WTC11 (cell line): ENCODE data around the gene SMIM41. TPM values are rescaled to one million over a fixed set of nuclear protein-coding genes. Genes with fewer than 3 reads are reported as not detected.
A peak's percentile ranks its signal among the peaks of the same experiment; 100 is the strongest.

Experiments
- ATAC-seq: fragments of 200-7000 bp; cut with Tn5 transposase; 2 replicates; pipeline ENCODE4 v1.10.0; 2021; ENCODE audit warnings: mild to moderate bottlenecking, moderate library complexity
- CTCF ChIA-PET: fragments of 300-600 bp; sonication (Branson Sonifier 250); formaldehyde crosslinking; loops from one replicate; lab custom pipeline; 2021; ENCODE audit warnings: antibody characterized with exemption; lab: Charles Lee
- POLR2A ChIA-PET: fragments of 350-600 bp; sonication (Branson Sonifier 250); formaldehyde crosslinking; loops from one replicate; lab custom pipeline; 2021; ENCODE audit warnings: antibody characterized with exemption; lab: Charles Lee
- DNase-seq: peaks from one replicate; pipeline ENCODE4 v3.0.0; 2021; ENCODE audit warnings: low spot score
- H3K27ac Mint-ChIP-seq: 2 replicates; pipeline ENCODE4 v1.8.0; 2021; ENCODE audit warnings: mixed read lengths
- H3K27me3 Mint-ChIP-seq: 2 replicates; pipeline ENCODE4 v1.8.0; 2021; ENCODE audit warnings: low read depth, mild to moderate bottlenecking, moderate library complexity, mixed read lengths
- H3K36me3 Mint-ChIP-seq: 2 replicates; pipeline ENCODE4 v1.8.0; 2021; ENCODE audit warnings: mixed read lengths
- H3K4me1 Mint-ChIP-seq: 2 replicates; pipeline ENCODE4 v1.8.0; 2022; ENCODE audit warnings: mixed read lengths
- H3K4me3 Mint-ChIP-seq: 2 replicates; pipeline ENCODE4 v1.8.0; 2021; ENCODE audit warnings: mild to moderate bottlenecking, moderate library complexity, mixed read lengths
- H3K9me3 Mint-ChIP-seq: 2 replicates; pipeline ENCODE4 v1.8.0; 2021; ENCODE audit warnings: mixed read lengths
- CDX4 ChIP-seq: fragments of 250-450 bp; sonication (Bioruptor Pico); IDR thresholded peaks from 2 replicates; pipeline ENCODE4 v1.9.0; 2021; ENCODE audit warnings: moderate library complexity, mild to moderate bottlenecking, inconsistent platforms, borderline replicate concordance
- FOXJ3 ChIP-seq: sonication (generic); formaldehyde crosslinking; IDR thresholded peaks from 2 replicates; pipeline ENCODE4 v1.9.0; 2021; ENCODE audit warnings: missing genetic modification reagents, mild to moderate bottlenecking, borderline replicate concordance
- HMGA2 ChIP-seq: fragments of 250-450 bp; sonication (Bioruptor Pico); IDR thresholded peaks from 2 replicates; pipeline ENCODE4 v1.4.0; 2021; ENCODE audit warnings: mild to moderate bottlenecking, moderate library complexity
- NFYB ChIP-seq: sonication (generic); formaldehyde crosslinking; conservative IDR thresholded peaks from 2 replicates; pipeline ENCODE4 v1.8.0; 2022; ENCODE audit warnings: low read depth, missing genetic modification reagents
- NR1H2 ChIP-seq: sonication (generic); formaldehyde crosslinking; IDR thresholded peaks from 2 replicates; pipeline ENCODE4 v1.9.0; 2021; ENCODE audit warnings: mild to moderate bottlenecking, moderate library complexity, missing genetic modification reagents
- NR2C2 ChIP-seq: sonication (generic); formaldehyde crosslinking; IDR thresholded peaks from 2 replicates; pipeline ENCODE4 v1.8.0; 2022; ENCODE audit warnings: mild to moderate bottlenecking, missing genetic modification reagents
- NR3C1 ChIP-seq: sonication (generic); formaldehyde crosslinking; conservative IDR thresholded peaks from 2 replicates; pipeline ENCODE4 v1.8.1; 2023; ENCODE audit warnings: low read depth, mild to moderate bottlenecking, missing genetic modification reagents
- PRDM15 ChIP-seq: sonication (generic); formaldehyde crosslinking; IDR thresholded peaks from 2 replicates; pipeline ENCODE4 v1.8.0; 2022; ENCODE audit warnings: missing genetic modification reagents
- SMAD4 ChIP-seq: sonication (generic); formaldehyde crosslinking; IDR thresholded peaks from 2 replicates; pipeline ENCODE4 v1.8.0; 2022; ENCODE audit warnings: mild to moderate bottlenecking, missing genetic modification reagents
- SOX15 ChIP-seq: fragments of 250-450 bp; sonication (Bioruptor Pico); IDR thresholded peaks from 2 replicates; pipeline ENCODE4 v1.9.0; 2021; ENCODE audit warnings: mild to moderate bottlenecking
- ZMAT4 ChIP-seq: fragments of 250-450 bp; sonication (Bioruptor Pico); IDR thresholded peaks from 2 replicates; pipeline ENCODE4 v1.9.0; 2021; ENCODE audit warnings: mild to moderate bottlenecking
- ZNF138 ChIP-seq: sonication (generic); formaldehyde crosslinking; conservative IDR thresholded peaks from 2 replicates; pipeline ENCODE4 v1.8.1; 2022; ENCODE audit warnings: mild to moderate bottlenecking, moderate library complexity, missing genetic modification reagents
- ZNF317 ChIP-seq: sonication (generic); formaldehyde crosslinking; IDR thresholded peaks from 2 replicates; pipeline ENCODE4 v1.8.1; 2023; ENCODE audit warnings: low read depth, mild to moderate bottlenecking, moderate library complexity, missing genetic modification reagents, borderline replicate concordance
- total RNA-seq: library from RNA; stranded (reverse); gene quantifications from 3 replicates; pipeline ENCODE4 v1.2.3, GENCODE V29; 2021
- TF ChIP-seq, protein P1 (sequence below): sonication (generic); formaldehyde crosslinking; IDR thresholded peaks from 2 replicates; pipeline ENCODE4 v1.8.0; 2022; ENCODE audit warnings: mild to moderate bottlenecking, missing genetic modification reagents
- TF ChIP-seq, protein P2 (sequence below): sonication (generic); formaldehyde crosslinking; IDR thresholded peaks from 2 replicates; pipeline ENCODE4 v1.8.1; 2022; ENCODE audit warnings: missing genetic modification reagents, borderline replicate concordance
- TF ChIP-seq, protein P3 (sequence below): fragments of 250-450 bp; sonication (Bioruptor Pico); IDR thresholded peaks from 2 replicates; pipeline ENCODE4 v1.9.0; 2021; ENCODE audit warnings: mild to moderate bottlenecking, borderline replicate concordance

SMIM41 gene
- total RNA-seq, 1 experiment from 2014 or later = not detected

DNA sequence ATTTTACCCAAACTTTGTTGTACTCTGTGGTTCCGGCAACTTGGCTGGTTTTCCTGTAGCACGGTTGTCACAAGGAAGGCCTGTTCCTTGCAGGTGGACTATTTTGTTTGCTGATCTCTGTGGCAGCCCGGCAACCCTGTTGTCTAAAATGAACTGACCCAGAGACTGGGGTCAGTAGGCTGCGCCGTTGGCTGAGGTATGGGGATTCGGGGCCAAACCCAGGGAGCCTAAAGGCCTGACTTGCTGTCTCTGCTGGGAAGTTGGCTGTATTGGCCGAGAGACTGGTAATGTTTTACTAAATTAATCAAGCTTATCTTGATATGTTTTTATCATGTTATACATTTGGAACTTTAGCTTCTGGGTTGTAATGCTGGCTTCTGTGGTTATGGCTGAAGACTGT is 13.8 kb downstream of the SMIM41 start:
- H3K27me3 Mint-ChIP-seq = no peaks in the 10 kb centered on the region; the same call in 1 of the 2 replicates
- no peak overlapping the region for H3K4me3 Mint-ChIP-seq
- peaks cover 14% of the 10 kb centered on the region for H3K4me1 Mint-ChIP-seq
- no peaks in the 10 kb centered on the region for H3K9me3 Mint-ChIP-seq
- TF ChIP-seq ZNF138 (CRISPR knock-in tag) (no peak), NR3C1 (CRISPR knock-in tag) (no peak), PRDM15 (CRISPR knock-in tag) (no peak), SMAD4 (CRISPR knock-in tag) (no peak), CDX4 (CRISPR knock-in tag) (no peak), NR2C2 (CRISPR knock-in tag) (no peak)
- TF ChIP-seq, protein P1, sequence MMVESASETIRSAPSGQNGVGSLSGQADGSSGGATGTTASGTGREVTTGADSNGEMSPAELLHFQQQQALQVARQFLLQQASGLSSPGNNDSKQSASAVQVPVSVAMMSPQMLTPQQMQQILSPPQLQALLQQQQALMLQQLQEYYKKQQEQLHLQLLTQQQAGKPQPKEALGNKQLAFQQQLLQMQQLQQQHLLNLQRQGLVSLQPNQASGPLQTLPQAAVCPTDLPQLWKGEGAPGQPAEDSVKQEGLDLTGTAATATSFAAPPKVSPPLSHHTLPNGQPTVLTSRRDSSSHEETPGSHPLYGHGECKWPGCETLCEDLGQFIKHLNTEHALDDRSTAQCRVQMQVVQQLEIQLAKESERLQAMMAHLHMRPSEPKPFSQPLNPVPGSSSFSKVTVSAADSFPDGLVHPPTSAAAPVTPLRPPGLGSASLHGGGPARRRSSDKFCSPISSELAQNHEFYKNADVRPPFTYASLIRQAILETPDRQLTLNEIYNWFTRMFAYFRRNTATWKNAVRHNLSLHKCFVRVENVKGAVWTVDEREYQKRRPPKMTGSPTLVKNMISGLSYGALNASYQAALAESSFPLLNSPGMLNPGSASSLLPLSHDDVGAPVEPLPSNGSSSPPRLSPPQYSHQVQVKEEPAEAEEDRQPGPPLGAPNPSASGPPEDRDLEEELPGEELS (CRISPR knock-in tag) = no peak
- TF ChIP-seq, protein P2, sequence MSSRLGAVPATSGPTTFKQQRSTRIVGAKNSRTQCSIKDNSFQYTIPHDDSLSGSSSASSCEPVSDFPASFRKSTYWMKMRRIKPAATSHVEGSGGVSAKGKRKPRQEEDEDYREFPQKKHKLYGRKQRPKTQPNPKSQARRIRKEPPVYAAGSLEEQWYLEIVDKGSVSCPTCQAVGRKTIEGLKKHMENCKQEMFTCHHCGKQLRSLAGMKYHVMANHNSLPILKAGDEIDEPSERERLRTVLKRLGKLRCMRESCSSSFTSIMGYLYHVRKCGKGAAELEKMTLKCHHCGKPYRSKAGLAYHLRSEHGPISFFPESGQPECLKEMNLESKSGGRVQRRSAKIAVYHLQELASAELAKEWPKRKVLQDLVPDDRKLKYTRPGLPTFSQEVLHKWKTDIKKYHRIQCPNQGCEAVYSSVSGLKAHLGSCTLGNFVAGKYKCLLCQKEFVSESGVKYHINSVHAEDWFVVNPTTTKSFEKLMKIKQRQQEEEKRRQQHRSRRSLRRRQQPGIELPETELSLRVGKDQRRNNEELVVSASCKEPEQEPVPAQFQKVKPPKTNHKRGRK = no peak
- DNase-seq (no peak), ATAC-seq (no peak)
- ChIA-PET CTCF (interaction anchor here (0.7 to 1.7 kb wide), 3 partner anchors 11 to 170 kb away, joined by 3 to 10 read pairs (median 7); no protein-coding TSS in a partner anchor), POLR2A (no interaction called here)
- H3K36me3 Mint-ChIP-seq = no peaks in the 10 kb centered on the region
- no peak overlapping the region for H3K27ac Mint-ChIP-seq

GRCh38 chr12:52096332-52097044 is 17.0 kb downstream of the SMIM41 start:
- Mint-ChIP-seq H3K9me3 (no peaks in the 10 kb centered on the region), H3K36me3 (no peaks in the 10 kb centered on the region), H3K27me3 (peaks cover 8% of the 10 kb centered on the region), H3K4me1 (peaks cover 7% of the 10 kb centered on the region), H3K4me3 (no peak overlapping the region), H3K27ac (no peak overlapping the region)
- ChIA-PET CTCF (no interaction called here), POLR2A (no interaction called here)
- ATAC-seq (no peak), DNase-seq (no peak)
- TF ChIP-seq NFYB (CRISPR knock-in tag) = no peak
- peak; percentile 83 for TF ChIP-seq HMGA2 (CRISPR knock-in tag)
- TF ChIP-seq FOXJ3 (CRISPR knock-in tag) = no peak
- no peak for TF ChIP-seq ZNF317 (CRISPR knock-in tag)
- no peak for TF ChIP-seq SOX15
- TF ChIP-seq, protein P3, sequence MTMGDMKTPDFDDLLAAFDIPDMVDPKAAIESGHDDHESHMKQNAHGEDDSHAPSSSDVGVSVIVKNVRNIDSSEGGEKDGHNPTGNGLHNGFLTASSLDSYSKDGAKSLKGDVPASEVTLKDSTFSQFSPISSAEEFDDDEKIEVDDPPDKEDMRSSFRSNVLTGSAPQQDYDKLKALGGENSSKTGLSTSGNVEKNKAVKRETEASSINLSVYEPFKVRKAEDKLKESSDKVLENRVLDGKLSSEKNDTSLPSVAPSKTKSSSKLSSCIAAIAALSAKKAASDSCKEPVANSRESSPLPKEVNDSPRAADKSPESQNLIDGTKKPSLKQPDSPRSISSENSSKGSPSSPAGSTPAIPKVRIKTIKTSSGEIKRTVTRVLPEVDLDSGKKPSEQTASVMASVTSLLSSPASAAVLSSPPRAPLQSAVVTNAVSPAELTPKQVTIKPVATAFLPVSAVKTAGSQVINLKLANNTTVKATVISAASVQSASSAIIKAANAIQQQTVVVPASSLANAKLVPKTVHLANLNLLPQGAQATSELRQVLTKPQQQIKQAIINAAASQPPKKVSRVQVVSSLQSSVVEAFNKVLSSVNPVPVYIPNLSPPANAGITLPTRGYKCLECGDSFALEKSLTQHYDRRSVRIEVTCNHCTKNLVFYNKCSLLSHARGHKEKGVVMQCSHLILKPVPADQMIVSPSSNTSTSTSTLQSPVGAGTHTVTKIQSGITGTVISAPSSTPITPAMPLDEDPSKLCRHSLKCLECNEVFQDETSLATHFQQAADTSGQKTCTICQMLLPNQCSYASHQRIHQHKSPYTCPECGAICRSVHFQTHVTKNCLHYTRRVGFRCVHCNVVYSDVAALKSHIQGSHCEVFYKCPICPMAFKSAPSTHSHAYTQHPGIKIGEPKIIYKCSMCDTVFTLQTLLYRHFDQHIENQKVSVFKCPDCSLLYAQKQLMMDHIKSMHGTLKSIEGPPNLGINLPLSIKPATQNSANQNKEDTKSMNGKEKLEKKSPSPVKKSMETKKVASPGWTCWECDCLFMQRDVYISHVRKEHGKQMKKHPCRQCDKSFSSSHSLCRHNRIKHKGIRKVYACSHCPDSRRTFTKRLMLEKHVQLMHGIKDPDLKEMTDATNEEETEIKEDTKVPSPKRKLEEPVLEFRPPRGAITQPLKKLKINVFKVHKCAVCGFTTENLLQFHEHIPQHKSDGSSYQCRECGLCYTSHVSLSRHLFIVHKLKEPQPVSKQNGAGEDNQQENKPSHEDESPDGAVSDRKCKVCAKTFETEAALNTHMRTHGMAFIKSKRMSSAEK (CRISPR knock-in tag) = no peak
- no peak for TF ChIP-seq NR1H2 (CRISPR knock-in tag)
- no peak for TF ChIP-seq ZMAT4 (CRISPR knock-in tag)
